ENCODE results near the gene SPRY2. TPM values are rescaled to one million over a fixed set of nuclear protein-coding genes. Genes with fewer than 3 reads are reported as not detected.

SPRY2 gene
- total and polyA plus RNA-seq, 2 of the 8 experiments (the other 6 are each of a cell fraction or from before 2014, with no cell fraction given) = 37.7 to 37.9 TPM

DNA sequence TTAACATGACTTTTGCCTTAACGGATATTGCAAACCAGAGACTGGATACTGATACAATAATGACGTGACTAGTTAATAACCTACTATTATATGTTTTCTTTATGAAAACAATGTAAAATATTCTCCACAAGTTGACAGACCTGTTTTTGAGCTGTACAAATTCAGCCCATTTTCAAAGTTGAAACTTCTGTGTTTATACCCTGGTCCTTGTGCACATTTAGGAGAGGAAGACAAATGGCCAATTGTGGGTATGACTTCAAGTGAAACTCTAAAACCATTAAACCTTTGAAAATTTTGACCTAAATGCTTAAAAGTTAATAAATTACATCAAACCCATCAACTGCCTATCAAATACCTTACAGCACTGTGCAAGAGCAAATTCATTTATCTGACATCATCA is 8.9 kb downstream of the SPRY2 start:
- Histone ChIP-seq H3K4me1 (replicated peaks in 1 of 4; ENCODE audit: control insufficient read depth in 3 of 4, insufficient read depth in 4 of 4, low read length in 3 of 4) (peaks cover 0 to 5% (median under 1%) of the 10 kb centered on the region in 4 experiments; a peak in 4 of 7 replicates), H4K91ac (replicated peaks; ENCODE audit: insufficient read length, low read length) (no peak overlapping the region), H3K18ac (ENCODE audit: extremely low read depth, low read length) (no peak overlapping the region), H3K23ac (ENCODE audit: insufficient read length) (no peak overlapping the region), H2BK15ac (ENCODE audit: low read length) (no peak overlapping the region), H2AK5ac (ENCODE audit: low read depth, low read length) (no peak overlapping the region), H4K5ac (ENCODE audit: insufficient read length, low read depth, low read length) (no peak overlapping the region), H2BK5ac (ENCODE audit: low read depth, low read length) (no peak overlapping the region), H3K79me2 (ENCODE audit: control insufficient read depth in 1 of 2, insufficient read depth in 2 of 2, low read length in 2 of 2) (peaks cover 8 to 61% of the 10 kb centered on the region in 2 experiments), H3K23me2 (ENCODE audit: low read depth, low read length) (no peaks in the 10 kb centered on the region), H2BK120ac (replicated peaks; ENCODE audit: low read depth, low read length) (no peak overlapping the region), H2BK12ac (ENCODE audit: low read depth, low read length) (no peak overlapping the region), H3K27ac (ENCODE audit: low read depth, low read length) (no peak overlapping the region), H3K4me3 (ENCODE audit: extremely low read depth in 1 of 4, insufficient read depth in 2 of 4, low read depth in 3 of 4, low read length in 4 of 4) (no peak overlapping the region), H3K4me2 (ENCODE audit: insufficient read depth in 1 of 2, low read depth in 2 of 2, low read length in 2 of 2) (no peak overlapping the region), H3K4ac (replicated peaks; ENCODE audit: insufficient read length, low read depth, low read length) (no peak overlapping the region), H3K9me3 (ENCODE audit: insufficient read depth in 2 of 2, low read depth in 1 of 2, low read length in 1 of 2) (no peaks in the 10 kb centered on the region), H3K36me3 (ENCODE audit: control insufficient read depth in 2 of 4, insufficient read depth in 4 of 4, low read length in 3 of 4) (peaks cover 3 to 40% (median 15%) of the 10 kb centered on the region in 4 experiments; a peak in 6 of 8 replicates), H4K20me1 (replicated peaks in 1 of 2; ENCODE audit: control insufficient read depth in 1 of 2, insufficient read depth in 2 of 2, low read length in 2 of 2) (peaks cover 6 to 8% of the 10 kb centered on the region in 2 experiments), H3K56ac (replicated peaks; ENCODE audit: insufficient read length, low read depth, low read length) (no peak overlapping the region), H4K8ac (ENCODE audit: extremely low read depth, insufficient read depth, low read length) (no peak overlapping the region), H2AFZ (ENCODE audit: low read length) (no peak overlapping the region), H2BK20ac (ENCODE audit: low read length) (no peak overlapping the region), H3K79me1 (ENCODE audit: low read depth, low read length) (0 out of 2 replicates have a peak, but pooled peaks cover under 1% of the 10 kb centered on the region), H3K27me3 (replicated peaks in 1 of 4; ENCODE audit: control insufficient read depth in 3 of 4, extremely low read depth in 1 of 4, insufficient read depth in 3 of 4, low read length in 3 of 4) (no peaks in the 10 kb centered on the region), H3K14ac (ENCODE audit: insufficient read length) (no peak overlapping the region), H3K9ac (replicated peaks in 1 of 4; ENCODE audit: extremely low read depth in 1 of 4, low read depth in 3 of 4, low read length in 3 of 4) (no peak overlapping the region)
- ChIA-PET CTCF (ENCODE audit: partially characterized antibody) (no interaction called here), POLR2A (ENCODE audit: partially characterized antibody) (no interaction called here)
- TF ChIP-seq TAF1 (IDR thresholded peaks at IDR 0.05; ENCODE audit: low read depth, low read length) (no peak), TBP (IDR thresholded peaks at IDR 0.05; ENCODE audit: low read depth, low read length) (no peak), BRCA1 (IDR thresholded peaks at IDR 0.05; ENCODE audit: low read depth, low read length) (no peak), SAP30 (IDR thresholded peaks at IDR 0.05; ENCODE audit: insufficient read depth, insufficient replicate concordance, low read length) (no peak), EGR1 (IDR thresholded peaks at IDR 0.05; ENCODE audit: borderline replicate concordance, low read depth, low read length) (no peak)
- no peak for FAIRE-seq
- WGBS, 2 experiments (ENCODE audit: extremely low coverage in 1 of 2, insufficient coverage in 1 of 2, insufficient read length in 1 of 2, insufficient replicate concordance in 2 of 2, low coverage in 1 of 2, low lambda C conversion rate in 2 of 2, missing lambda C conversion rate in 1 of 2) = 81% methylated on average over 2 of the region's 2 CpGs; no CpG with 5 or more reads in 1 of the 2 experiments
- no peak for DNase-seq (ENCODE audit: low read depth in 1 of 2, low spot score in 2 of 2)

Data from H1 (cell line).